Stimulated activated naive CD4-positive, alpha-beta T cell treated with Interleukin-2 at 50 U/mL for 16 hours (primary cell): ENCODE measurements around the gene TARDBP.
A peak's percentile ranks its signal among the peaks of the same experiment; 100 is the strongest.
"Not testable (repeated sequence)": the region's sequence is repeated elsewhere in the genome, so short reads cannot be mapped to it uniquely, and the experiment has no call there.

Source experiments
- DNase-seq: peaks from one replicate; lab custom pipeline; 2025; lab: John Stamatoyannopoulos, UW

TARDBP gene

GRCh38 chr1:11042995-11043874 lies 30.8 kb downstream of the TARDBP start:
- no peak for DNase-seq

DNA sequence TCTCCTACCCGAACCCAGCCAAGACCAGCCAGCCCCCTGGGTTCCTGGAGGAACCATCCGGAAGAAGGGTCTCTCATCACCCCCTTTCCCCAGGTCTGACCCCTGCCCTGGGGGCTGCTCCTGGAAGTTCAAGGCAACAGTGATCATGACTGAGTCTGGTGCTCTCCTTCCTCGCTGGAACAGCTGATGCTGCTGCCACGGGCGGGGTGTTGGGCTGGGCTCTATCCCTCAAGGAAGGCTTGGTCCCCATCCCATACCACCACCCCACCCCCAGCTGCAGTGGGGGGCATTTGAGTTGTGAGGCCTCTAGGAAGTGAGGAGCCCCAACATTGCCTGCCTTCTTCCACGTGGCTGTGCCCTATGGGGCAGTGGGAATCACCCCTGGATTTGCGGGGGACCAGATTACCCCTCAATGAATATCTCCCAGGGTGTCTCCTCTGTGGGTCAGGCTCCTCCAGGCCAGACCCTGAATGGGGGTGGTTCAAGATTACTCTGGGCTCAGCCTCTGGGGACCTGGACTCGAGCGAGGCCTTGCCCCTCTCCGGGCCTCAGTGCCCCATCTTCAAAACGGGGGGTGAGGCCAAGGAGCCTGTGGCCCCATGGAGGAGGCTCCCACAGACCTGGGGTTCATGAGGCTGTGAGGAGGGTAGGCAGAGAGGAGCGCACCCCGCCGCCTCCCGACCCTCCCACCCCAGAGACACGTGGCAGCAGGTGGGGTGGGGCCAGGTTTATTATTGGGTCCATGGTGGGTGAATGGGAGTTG lies 31.8 kb downstream of the TARDBP start:
- DNase-seq, result no peak

GRCh38 chr1:11044849-11045427 lies 32.5 kb downstream of the TARDBP start:
- DNase-seq, result no peak

GRCh38 chr1:11045428-11046269 lies 33.2 kb downstream of the TARDBP start:
- no peak for DNase-seq

- DNase-seq, result no peak
Measured at GRCh38 chr1:11046270-11046566, 33.8 kb downstream of the TARDBP start.

GRCh38 chr1:11046625-11047365 lies 34.3 kb downstream of the TARDBP start, which contains the start of gene MASP2:
MASP2 (minus strand) TSS chr1:11047239; CDS start chr1:11047207, 32 bp downstream.
- DNase-seq, result no peak

GRCh38 chr1:11051121-11051520 lies 38.7 kb downstream of the TARDBP start:
- not testable (repeated sequence) for DNase-seq

GRCh38 chr1:11051781-11052511 lies 39.5 kb downstream of the TARDBP start:
- no peak for DNase-seq

DNA sequence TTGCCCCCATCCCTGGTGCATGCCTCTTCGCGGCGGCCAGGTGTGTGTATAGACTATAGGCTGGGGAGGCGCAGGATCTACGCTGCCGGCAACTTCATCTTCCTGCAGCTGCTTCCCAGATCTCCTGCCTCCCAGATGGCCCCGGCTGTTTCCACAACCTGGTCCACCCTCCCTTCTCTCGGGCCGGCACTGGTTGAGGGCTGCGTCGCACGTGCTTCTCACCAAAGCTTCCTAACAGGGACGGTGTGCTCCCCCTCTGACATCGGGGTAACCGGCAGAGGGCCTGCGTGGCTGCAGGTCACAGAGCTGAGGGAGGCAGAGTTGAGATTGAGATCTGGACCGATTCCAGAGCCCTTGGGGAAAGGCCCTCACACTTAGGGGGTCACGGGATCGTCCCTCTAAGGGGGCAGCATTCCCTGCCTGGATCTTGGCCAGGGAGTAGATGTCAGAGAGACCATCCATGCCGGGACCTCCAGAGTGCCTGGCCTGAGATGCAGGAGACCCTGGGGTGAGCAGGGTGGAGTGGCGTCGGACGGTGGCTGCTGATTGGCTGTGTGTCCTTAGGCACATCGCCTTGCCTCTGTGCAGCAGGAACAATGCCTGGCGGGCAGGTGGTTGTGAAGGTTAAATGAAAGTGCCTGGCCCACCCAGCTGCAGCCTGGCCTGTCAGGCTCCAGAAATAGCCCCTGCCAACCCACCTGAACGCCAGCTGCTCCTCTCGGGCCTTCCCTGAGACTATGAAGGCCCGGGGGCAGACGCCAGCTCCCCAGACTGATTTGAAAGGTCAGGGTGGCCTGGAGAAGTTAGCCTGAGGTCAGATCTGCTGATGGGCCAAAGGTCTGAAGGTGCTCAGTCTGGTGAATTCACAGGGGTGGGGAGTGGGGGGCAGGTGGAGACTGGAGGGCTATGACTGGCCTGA lies 40.6 kb downstream of the TARDBP start:
- DNase-seq, result no peak

GRCh38 chr1:11053758-11054137 lies 41.3 kb downstream of the TARDBP start:
- no peak for DNase-seq

DNA sequence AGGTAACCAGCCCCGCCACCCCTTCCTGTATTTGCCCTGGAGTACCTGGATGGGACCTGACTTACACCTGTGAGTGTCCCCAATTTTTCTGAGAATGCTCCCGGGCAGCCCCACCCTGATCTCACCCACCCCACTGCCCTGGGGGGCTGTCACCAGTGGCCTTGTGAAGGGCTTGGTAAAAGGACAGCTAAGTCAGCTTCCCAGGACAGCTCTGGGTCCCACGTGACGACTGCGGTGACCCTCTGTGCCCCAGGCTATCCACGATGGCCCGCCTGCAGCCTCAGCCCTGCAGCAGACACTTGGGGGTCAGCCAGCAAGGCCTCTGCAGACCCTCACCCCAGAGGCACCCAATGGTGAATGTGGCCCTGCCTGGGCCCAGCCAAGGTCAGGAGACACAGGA lies 41.7 kb downstream of the TARDBP start:
- no peak for DNase-seq

- DNase-seq, result no peak
Measured at GRCh38 chr1:11054666-11055065, 42.2 kb downstream of the TARDBP start.

DNA sequence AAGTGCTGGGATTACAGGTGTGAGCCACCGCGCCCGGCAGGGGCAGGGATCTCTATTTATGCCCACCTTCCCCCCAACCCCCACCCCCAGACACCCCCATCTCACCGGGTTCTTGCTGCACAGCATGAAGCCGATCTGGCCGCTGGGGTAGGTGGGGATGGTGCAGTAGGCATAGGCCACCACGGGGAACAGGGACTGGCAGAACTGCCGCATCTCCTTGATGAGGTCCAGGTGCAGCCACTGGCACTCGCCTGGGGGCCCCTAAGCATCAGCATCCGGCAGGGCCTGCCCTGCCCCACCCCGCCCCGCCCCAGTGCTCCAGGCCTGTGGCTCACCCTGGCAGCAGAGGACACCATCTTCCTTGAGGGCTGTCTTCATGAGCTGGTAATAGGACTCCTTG lies 43.2 kb downstream of the TARDBP start:
- DNase-seq, result no peak

DNA sequence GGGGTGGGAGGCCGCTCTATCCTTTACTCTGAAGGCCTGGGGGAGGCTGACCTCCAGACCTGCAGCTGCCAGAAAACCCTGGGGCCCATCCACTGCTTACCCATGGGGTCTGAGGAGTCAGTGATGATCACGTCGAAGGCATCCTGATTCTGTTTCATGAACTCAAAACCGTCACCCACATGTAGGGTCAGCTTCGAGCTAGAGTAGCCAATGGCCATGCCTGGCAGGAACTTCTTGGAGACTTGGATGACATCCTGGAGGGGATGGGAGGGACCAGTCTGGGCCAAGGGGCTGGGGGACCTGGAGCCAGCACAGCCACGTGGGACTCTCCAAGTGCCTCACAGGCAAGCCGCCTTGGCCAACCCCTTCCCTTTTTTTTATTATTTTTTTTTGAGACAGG lies 44.0 kb downstream of the TARDBP start:
- DNase-seq, result no peak

GRCh38 chr1:11057477-11057876 lies 45.0 kb downstream of the TARDBP start:
- no peak for DNase-seq

DNA sequence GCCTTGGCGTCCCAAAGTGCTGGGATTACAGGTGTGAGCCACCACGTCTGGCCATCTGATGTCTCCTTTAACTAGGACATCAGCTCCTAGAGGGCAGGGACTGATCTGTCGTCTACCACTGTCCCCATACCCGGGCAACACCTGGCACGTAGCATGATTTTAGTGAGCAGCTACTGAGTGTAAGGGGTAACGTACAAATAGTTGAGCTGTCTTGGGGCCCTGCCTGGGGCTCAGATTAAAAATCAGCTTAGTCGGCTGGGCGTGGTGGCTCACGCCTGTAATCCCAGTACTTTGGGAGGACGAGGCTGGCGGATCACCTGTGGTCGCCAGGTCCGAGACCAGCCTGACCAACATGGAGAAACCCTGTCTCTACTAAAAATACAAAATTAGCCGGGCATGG lies 45.6 kb downstream of the TARDBP start:
- no peak for DNase-seq

DNA sequence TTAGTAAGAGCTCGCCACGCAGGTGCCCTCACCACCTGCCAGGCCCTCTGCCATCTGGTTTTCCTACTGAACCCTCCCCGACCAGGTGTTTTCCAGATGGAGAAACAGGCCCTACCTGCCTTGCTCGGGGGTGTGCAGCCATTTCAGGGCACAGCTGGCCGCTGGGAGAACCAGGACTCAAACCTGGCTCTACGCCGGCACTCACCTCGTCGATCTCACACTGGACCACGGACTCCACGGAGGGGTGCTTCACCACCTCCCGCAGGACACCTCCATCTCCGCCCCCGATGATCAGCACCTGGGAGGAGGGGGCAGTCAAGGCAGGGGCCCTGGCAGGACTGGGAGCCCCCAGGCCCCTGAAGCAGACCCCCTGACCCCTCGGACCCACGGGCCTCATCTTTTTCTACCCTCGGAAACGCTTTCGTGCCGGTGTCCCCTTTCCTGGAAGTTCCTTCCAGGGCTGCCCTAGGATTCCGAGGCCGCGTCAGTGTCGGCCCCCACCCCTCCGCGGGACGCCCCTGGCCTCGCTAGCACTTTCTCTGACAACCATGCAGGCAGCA lies 46.2 kb downstream of the TARDBP start:
- no peak for DNase-seq

GRCh38 chr1:11059155-11059967 lies 46.9 kb downstream of the TARDBP start:
- peak; percentile 38 for DNase-seq
